Thyroid gland (tissue), 4 donors: ENCODE data around the gene HLA-F.

Experiments used
- POLR2A ChIP-seq, 2 donors: fragments of 450-650 bp; IDR thresholded peaks; one replicate each; pipeline ENCODE4 v1.6.1; 2017; ENCODE audit warnings: antibody characterized with exemption in 2 of 2, mild to moderate bottlenecking in 2 of 2, moderate library complexity in 1 of 2
- TF ChIP-seq, protein P1 (sequence below), 6 experiments: fragments of 200-600 bp in 3 of 6; fragments of 450-650 bp in 3 of 6; sonication (generic) in 3 of 6; IDR thresholded peaks; one replicate each; pipeline ENCODE4 v1.5.1; 2016 to 2019; ENCODE audit warnings: antibody characterized with exemption in 6 of 6, mild to moderate bottlenecking in 2 of 6, inconsistent platforms in 1 of 6, moderate library complexity in 1 of 6

DNA sequence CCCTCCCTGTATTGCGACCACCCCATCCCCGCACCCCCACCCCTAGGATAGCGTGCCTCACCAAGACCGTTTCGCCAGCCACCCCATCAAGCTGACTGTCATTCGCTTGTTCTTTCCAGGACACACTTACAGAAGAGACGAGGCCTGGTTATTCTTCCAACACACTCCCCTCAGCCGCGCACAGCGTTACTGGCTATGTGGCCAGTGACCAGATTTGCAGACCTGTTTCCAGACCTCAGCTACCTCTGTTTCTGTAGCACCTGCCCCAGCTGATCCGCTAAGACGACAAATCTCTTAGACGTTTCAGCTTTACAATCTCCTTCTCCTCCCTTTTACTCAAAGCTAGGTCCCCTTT lies 26.1 kb downstream of the HLA-F start:
- TF ChIP-seq, protein P1, sequence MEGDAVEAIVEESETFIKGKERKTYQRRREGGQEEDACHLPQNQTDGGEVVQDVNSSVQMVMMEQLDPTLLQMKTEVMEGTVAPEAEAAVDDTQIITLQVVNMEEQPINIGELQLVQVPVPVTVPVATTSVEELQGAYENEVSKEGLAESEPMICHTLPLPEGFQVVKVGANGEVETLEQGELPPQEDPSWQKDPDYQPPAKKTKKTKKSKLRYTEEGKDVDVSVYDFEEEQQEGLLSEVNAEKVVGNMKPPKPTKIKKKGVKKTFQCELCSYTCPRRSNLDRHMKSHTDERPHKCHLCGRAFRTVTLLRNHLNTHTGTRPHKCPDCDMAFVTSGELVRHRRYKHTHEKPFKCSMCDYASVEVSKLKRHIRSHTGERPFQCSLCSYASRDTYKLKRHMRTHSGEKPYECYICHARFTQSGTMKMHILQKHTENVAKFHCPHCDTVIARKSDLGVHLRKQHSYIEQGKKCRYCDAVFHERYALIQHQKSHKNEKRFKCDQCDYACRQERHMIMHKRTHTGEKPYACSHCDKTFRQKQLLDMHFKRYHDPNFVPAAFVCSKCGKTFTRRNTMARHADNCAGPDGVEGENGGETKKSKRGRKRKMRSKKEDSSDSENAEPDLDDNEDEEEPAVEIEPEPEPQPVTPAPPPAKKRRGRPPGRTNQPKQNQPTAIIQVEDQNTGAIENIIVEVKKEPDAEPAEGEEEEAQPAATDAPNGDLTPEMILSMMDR (IDR thresholded peaks at IDR 0.05) = no peak
- no peak for TF ChIP-seq POLR2A (IDR thresholded peaks at IDR 0.05)
